ENCODE data around the gene DIO1. TPM values are rescaled to one million over a fixed set of nuclear protein-coding genes. Genes with fewer than 3 reads are reported as not detected.
A peak's percentile ranks its signal among the peaks of the same experiment; 100 is the strongest.

The DIO1 gene
- total and polyA plus RNA-seq, 2 donors (not counting 1 experiment from before 2014, with no cell fraction given) = not detected

DNA sequence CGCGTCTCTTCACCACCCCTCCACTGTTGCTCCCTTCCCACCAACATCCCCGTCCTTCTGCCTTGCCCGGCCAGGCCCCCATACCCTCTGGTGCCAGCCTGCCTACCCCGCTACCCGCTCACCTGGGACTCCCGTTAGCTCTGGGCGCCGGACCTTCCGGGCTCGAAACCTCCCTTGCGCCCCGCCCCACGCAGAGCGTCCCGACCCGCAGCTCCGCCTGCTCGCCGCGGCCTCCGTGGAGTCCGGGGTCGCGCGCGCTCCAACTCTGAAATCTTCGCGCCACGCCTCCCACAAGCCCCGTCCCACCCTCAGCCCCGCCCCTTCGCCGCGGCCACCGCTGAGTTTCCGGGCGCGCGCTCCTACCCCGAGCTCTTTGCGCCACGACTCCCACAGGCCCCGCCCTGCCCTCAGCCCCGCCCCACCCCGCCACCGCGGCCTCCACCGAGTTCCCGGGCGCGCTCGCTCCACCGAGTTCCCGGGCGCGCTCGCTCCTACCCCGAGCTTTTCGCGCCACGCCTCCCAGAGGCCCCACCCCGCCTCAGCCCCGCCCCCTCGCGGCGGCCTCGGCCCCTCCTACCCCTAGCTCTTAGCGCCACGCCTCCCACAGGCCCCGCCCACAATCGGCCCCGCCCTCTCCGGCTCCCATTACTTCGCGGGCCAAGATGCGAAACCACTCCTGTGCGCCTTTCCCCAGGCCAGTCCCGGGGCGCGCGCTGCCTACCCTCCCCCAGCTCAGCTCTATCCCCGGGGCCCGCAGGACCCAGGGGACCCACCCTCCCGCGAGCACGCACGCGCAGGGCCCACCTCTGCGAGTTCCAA lies 51.7 kb downstream of the DIO1 start, which contains the start of gene IFT25:
Gene IFT25, minus strand, starts transcription at position 267 of the 819 bp plus-strand sequence. CDS start 5,617 bp downstream, outside the sequence.
- H3K27me3 ChIP-seq (replicated peaks in 1 of 4; ENCODE audit: control extremely low read depth in 1 of 4, control insufficient read depth in 3 of 4, insufficient read depth in 4 of 4, low read length in 3 of 4) = no peaks in the 10 kb centered on the region
- TF ChIP-seq EZH2 (IDR thresholded peaks at IDR 0.05; ENCODE audit: borderline replicate concordance, insufficient read depth, low read depth, low read length, poor library complexity, severe bottlenecking) = no peak
- TF ChIP-seq, protein P1, sequence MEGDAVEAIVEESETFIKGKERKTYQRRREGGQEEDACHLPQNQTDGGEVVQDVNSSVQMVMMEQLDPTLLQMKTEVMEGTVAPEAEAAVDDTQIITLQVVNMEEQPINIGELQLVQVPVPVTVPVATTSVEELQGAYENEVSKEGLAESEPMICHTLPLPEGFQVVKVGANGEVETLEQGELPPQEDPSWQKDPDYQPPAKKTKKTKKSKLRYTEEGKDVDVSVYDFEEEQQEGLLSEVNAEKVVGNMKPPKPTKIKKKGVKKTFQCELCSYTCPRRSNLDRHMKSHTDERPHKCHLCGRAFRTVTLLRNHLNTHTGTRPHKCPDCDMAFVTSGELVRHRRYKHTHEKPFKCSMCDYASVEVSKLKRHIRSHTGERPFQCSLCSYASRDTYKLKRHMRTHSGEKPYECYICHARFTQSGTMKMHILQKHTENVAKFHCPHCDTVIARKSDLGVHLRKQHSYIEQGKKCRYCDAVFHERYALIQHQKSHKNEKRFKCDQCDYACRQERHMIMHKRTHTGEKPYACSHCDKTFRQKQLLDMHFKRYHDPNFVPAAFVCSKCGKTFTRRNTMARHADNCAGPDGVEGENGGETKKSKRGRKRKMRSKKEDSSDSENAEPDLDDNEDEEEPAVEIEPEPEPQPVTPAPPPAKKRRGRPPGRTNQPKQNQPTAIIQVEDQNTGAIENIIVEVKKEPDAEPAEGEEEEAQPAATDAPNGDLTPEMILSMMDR (IDR thresholded peaks at IDR 0.05) = no peak
- Mint-ChIP-seq H3K4me3 (peak within 1 kb of the TSS; percentile 99), H3K9me3 (ENCODE audit: insufficient read depth) (no peaks in the 10 kb centered on the region), H3K27ac (peak within 1 kb of the TSS; percentile 96), H3K4me1 (peaks cover 33% of the 10 kb centered on the region), H3K27me3 (no peaks in the 10 kb centered on the region)
- H3K4me3 ChIP-seq (ENCODE audit: control extremely low read depth in 1 of 5, extremely low read depth in 1 of 5, insufficient read depth in 1 of 5, low read depth in 2 of 5, low read length in 4 of 5) = peak within 1 kb of the TSS; percentile 65 to 95 (median 87)
- peak within 1 kb of the TSS; percentile 89 for H3K4me2 ChIP-seq (replicated peaks; ENCODE audit: low read depth, low read length, poor library complexity, severe bottlenecking)
- 0% methylated on average over 76 of the region's 90 CpGs for WGBS (ENCODE audit: insufficient coverage)
- POLR2A ChIA-PET = interaction anchor here (0.7 to 2.2 kb wide), 11 partner anchors 14 to 462 kb away, joined by 3 to 13 read pairs (median 7); partner anchors contain the start of genes CYB5RL, MRPL37, NDC1 and TCEANC2
- H3K27ac ChIP-seq (ENCODE audit: low read length in 2 of 2) = peak within 1 kb of the TSS; percentile 65 to 81
- CTCF ChIA-PET = interaction anchor here (1.0 to 11.4 kb wide), 9 partner anchors 14 to 106 kb away, joined by 3 to 180 read pairs (median 3); partner anchors contain the start of gene YIPF1
- peaks cover 0 to 4% of the 10 kb centered on the region in 2 experiments for H3K36me3 ChIP-seq (replicated peaks in 1 of 2; ENCODE audit: control extremely low read depth in 1 of 2, control insufficient read depth in 1 of 2, extremely low read depth in 1 of 2, insufficient read depth in 2 of 2, low read length in 1 of 2)
- DNase-seq (peak; percentile 98), ATAC-seq (ENCODE audit: low read depth) (peak; percentile 79)
- peaks cover 31% of the 10 kb centered on the region for H3K79me2 ChIP-seq (ENCODE audit: control insufficient read depth, insufficient read depth, low read length)
- no peaks in the 10 kb centered on the region for H3K9me3 ChIP-seq (ENCODE audit: control extremely low read depth in 1 of 3, control insufficient read depth in 2 of 3, insufficient read depth in 1 of 3, low read length in 2 of 3)
- intact Hi-C loops (cut with micrococcal nuclease) = loop anchor here (1.0 to 10.0 kb wide), 6 partner anchors 56 to 1581 kb away; partner anchors contain the start of genes CC2D1B, TCEANC2, TMEM59 and TTC22
- peak within 1 kb of the TSS; percentile 99 for H2AFZ ChIP-seq (ENCODE audit: insufficient read depth, low read depth, low read length, poor library complexity, severe bottlenecking)
- H3K4me1 ChIP-seq (ENCODE audit: control insufficient read depth in 2 of 2, insufficient read depth in 2 of 2, low read length in 2 of 2) = peaks cover 16 to 20% of the 10 kb centered on the region in 2 donors
- peak within 1 kb of the TSS; percentile 95 for H3K9ac ChIP-seq (ENCODE audit: low read length)
- H4K20me1 ChIP-seq (ENCODE audit: control insufficient read depth, insufficient read depth, low read length, poor library complexity, severe bottlenecking) = no peaks in the 10 kb centered on the region
